ENCODE measurements around the gene L3MBTL4. TPM values are rescaled to one million over a fixed set of nuclear protein-coding genes. Genes with fewer than 3 reads are reported as not detected.

L3MBTL4 gene
- polyA plus RNA-seq, 3 donors: 4.7 to 5.7 (median 5.1) TPM

DNA sequence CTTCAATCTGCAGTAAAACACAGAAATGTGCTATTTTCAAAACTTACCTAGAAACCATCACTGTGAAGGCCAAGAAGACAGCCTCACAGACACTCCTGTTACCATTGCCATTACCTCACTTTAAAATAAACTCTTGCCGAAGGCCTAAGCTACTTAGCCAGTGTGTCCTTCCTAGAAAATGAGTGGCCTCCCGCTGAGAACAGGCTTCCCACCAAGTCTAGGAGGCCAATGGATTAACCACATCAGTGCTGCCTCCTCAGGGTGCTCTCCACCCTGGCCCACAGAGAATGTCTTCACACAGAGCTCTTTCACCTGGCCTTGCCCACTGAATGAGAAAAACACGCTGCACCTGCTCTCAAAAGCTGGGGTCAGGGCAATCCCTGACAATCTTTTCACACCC is 47.5 kb downstream of the L3MBTL4 start:
- DNase-seq (ENCODE audit: low read depth in 3 of 3, low spot score in 2 of 3): no peak

DNA sequence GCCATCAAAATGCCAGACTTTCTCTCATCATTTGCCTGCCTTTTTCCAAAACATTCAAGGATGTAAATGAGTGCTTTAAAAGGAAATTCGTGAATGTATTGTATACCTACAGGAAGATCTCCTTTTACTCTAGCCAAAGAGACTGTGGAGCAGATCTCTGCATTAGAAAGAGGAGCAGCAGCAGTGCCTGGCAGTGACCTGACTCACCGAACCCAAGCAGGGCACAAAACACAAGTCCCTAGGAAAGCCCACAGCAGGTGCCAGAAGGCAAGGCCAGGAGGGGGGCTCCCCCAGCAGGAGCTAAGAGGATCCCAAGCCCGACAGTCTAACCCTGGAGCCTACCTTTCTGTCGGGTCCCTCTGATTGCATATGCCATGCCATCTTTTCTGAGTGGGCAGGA is 47.9 kb downstream of the L3MBTL4 start:
- DNase-seq (ENCODE audit: low read depth in 3 of 3, low spot score in 2 of 3): no peak

DNA sequence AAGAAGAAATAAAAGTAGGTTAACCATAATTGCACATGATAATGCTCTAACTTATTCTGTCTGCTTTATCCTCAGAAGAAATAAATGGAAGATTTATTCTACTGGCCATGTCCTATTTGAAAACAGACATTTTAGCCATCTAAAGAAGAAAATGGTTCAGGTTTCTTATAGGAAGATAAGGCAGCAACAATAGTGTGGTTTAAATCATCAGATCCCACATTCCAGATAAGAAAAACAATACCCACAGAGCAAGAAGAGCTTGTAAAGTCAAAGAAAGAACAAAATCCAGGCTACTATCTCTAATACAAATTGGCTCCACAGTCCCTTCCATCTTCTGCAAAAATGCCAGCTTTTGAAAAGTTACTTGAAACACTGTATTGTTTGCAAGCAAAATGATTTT is 49.3 kb downstream of the L3MBTL4 start:
- no peak for DNase-seq (ENCODE audit: low read depth in 3 of 3, low spot score in 2 of 3)

DNA sequence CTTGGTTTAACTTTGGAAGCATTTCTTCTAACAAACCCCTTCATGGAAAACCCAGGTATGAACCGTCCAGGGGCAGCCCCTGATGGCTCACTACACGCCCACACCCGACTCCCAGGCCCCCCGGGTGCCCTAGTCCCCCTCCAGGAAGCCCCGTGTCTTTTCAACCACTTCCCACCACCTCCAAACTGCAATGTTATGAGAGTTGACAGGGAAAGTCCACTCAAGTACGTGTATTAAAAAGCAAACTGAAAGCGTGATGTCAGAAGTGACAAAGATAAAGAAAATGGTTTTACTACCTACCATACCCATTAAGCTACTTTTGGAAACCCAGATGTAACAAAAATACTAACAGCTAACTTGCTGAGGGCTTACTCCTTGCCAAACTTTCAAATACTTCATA is 51.5 kb downstream of the L3MBTL4 start:
- no peak for DNase-seq (ENCODE audit: low read depth in 3 of 3, low spot score in 2 of 3)

DNA sequence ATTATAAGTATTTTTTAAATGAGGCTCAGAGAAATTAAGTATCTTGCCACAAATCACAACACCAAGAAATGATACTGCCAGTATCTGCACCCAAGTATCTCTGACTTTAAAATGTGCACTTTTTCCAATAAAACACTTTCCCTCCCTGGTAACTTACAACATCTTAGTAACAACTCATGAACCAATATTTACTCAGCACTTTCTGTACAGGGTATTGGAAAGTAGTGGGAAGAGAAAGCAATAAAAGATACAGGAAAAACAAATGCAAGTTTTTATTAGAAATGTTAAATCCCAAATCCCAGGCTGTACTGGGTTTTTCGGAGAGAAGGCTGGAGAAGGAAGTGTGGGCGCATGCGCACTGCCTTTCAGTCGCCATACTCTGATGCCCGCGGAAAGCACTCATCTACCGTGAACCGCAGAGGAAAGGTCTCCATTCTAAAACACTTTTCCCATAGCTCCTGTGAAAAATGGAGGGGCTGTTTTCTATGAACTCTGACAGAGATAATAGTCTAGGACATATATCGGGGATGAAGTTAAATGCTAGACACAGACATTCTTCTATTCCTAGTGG is 52.1 kb downstream of the L3MBTL4 start:
- no peak for DNase-seq (ENCODE audit: low read depth in 3 of 3, low spot score in 2 of 3)

DNA sequence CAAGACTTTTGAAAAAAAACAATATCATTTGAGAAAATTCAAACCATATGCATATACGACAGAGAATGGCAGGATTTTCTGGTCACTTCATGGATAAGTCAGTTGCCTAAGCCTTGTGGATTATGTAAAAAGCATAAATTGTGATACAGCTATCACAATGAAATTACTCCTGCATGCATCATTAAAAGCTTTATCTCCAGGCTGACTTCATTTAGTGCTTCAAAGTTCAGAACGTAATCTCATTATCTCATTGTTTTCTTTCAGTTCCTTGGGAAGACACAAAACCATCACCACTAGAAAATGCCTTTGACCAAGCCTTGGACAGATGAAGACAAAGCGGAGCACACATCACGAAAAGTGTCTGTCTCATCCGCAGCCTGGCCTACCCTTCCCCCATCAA is 57.0 kb downstream of the L3MBTL4 start:
- no peak for DNase-seq (ENCODE audit: low read depth in 3 of 3, low spot score in 2 of 3)

DNA sequence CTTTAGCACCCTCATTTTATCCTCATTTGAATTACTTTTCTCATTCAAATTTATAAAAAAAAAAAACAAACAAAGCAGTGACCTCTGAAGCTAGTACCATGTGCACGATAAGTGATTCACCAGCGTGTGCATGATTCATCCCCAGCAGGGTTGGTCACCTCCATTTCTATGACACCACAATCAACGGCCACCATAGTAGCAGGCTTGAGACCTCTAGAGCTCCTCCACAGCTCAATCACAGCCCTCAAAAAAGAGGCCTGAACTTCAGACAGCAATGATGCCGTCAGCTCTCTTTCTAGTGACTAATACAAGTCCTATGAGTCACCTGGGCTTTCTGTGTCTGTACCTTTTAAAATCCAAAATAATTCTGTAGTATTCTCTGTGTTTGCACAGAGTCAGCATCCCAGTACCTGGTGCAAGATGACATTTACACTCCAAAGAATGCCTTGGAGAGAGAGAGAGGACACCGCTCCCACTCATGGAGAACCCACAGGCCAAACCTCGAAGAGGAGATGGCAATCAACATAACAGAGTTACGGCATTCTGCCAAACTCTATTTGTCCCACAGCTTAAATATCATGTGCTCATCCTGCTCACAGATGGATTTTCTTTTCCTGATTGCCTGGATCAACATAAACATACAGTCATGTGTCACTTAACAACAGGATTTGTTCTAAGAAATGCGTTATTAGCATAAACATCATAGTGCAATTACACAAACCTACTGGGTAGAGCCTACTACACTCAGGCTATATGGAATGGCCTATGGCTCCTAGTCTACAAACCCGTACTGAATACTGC is 58.7 kb downstream of the L3MBTL4 start:
- no peak for DNase-seq (ENCODE audit: low read depth in 3 of 3, low spot score in 2 of 3)

DNA sequence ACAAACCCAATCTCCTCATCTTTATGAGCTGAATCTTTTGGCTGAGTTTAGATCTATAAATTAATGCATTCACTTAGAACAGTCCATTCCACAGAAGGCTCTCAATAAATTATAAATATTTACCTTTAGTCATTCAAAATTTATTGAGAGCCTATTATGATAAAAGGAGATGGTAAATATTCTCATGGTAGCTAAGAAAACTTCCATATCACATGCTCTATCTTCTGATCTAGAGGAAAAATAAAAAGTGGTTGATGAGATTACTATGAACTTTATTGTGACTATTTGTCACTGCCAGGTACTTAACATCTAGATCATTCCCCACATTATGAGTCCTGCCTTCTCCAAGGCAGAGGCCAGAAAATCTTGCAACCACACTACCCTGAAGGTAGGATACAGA is 62.4 kb downstream of the L3MBTL4 start:
- DNase-seq (ENCODE audit: low read depth in 3 of 3, low spot score in 2 of 3): no peak

DNA sequence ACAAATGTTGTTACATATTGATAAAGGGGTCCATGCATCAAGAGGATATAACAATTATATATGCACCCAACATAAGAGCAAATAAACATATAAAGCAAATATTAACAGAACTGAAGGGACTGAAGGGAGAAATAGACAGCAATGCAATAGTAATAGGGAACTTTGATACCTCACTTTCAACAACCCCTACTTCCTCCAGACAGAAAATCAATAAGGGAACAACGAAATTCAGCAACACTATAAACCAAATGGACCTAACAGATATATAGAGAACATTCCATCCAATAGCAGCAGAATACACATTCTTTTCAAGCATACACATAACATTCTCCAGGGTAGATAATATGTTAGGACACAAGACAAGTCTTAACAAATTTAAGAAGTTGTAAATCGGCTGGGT is 71.7 kb downstream of the L3MBTL4 start:
- DNase-seq (ENCODE audit: low read depth in 3 of 3, low spot score in 2 of 3): no peak

DNA sequence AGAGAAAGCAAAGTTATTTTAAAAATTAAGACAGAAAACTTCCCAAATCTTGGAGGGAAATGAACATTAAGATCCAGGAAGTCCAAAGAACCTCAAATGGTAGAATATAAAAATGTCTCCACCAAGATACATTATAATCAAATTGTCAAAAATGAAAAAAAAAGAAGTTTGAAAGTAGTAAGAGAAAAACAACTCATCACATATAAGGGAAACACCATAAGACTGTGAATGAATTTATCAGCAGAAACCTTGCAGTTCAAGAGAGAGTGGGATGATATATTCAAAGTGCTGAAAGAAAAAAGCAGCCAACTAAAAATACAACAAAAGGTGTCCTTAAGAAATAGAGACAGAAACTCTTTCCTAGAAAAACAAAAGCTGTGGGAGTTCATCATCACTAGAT is 73.0 kb downstream of the L3MBTL4 start:
- no peak for DNase-seq (ENCODE audit: low read depth in 3 of 3, low spot score in 2 of 3)

DNA sequence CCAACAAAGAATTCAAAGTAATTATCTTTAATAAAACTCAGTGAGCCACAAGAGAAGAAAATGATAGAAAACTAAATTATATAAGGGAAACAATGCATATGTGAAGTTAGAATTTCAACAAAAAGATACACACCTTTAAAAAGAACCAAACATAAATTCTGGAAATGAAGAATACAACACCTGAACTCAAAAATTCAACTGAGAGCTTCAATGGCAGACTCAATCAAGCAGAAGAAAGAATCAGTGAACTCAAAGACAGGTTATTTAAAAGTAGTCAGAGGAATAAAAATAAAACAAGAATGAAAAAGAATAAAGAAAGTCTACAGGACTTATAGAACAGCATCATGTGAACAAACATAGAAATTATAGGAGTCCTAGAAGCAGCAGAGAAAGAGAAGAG is 73.4 kb downstream of the L3MBTL4 start:
- no peak for DNase-seq (ENCODE audit: low read depth in 3 of 3, low spot score in 2 of 3)

DNA sequence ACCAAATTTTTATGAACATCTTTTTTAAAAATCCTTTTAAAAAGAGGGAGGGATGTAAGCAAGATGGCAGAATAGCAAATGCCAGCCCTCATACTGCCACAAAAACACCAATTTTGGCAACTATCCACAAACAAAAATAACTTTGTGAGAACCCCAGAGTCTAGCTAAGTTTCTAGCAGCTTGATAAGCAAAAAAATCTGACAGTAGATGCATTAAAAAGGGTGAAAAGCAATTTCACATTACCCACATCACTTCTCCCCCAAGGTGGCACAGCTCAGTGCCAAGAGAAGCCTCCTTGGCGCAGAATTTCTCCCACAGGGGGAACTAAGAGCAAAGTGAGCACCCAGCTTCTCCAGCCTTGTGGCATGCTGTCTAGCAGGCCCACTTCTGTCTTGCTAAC is 74.6 kb downstream of the L3MBTL4 start:
- DNase-seq (ENCODE audit: low read depth in 3 of 3, low spot score in 2 of 3): no peak

DNA sequence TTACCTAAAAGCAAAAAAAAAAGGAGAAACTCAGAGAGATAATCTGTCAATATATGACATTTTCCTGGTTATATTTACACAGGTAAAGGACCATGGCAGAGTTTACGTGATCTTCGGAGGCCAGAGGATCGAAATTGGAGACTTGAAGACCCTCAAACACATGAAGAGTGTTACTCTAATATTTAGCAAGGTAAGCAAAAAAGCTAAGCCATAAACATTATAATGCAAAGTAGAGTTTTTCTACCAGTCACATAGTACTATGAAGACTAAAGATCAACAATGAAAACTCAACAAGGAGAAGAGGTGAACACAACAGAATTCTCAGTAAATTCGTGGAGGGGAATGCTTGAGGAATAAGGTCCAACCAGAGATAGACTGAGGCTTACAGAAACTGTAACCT is 78.5 kb downstream of the L3MBTL4 start:
- DNase-seq (ENCODE audit: low read depth in 3 of 3, low spot score in 2 of 3): no peak

DNA sequence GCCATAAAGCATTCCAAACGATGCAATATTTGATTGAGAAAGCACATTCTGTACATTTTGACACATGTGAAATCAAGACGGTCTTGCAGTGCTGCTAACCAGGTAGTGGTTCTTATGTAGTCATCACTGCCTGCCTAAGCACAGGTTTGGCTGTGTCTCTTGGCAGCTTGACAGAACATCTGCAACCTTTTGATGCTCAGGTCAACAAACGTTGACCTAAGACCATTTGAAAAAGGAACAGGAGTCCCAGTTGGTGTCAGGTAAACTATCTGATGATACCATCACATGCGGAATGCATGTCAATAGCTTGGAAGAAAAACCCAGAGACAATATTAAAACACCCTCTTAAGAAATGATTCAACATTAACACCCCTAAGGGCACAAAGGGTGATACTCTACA is 80.7 kb downstream of the L3MBTL4 start:
- no peak for DNase-seq (ENCODE audit: low read depth in 3 of 3, low spot score in 2 of 3)

DNA sequence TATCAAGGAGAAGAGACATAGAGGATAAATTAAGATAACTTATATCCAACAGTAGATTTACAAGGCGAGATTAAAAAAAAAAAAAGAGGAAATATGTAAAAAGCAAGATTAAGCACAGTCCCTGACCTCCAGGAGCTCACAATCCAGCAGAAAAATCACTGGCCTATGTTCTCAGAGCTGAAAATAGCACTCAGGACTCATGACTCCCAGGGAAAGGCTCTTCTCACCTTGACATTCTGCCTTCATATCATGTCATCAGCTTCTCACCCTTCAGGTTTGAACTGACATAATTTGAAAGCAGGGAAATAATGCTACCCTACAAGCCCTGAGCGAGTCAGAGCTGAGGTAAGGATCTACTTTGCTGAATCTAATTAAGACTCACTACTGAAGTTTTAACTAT is 82.8 kb downstream of the L3MBTL4 start:
- no peak for DNase-seq (ENCODE audit: low read depth in 3 of 3, low spot score in 2 of 3)

DNA sequence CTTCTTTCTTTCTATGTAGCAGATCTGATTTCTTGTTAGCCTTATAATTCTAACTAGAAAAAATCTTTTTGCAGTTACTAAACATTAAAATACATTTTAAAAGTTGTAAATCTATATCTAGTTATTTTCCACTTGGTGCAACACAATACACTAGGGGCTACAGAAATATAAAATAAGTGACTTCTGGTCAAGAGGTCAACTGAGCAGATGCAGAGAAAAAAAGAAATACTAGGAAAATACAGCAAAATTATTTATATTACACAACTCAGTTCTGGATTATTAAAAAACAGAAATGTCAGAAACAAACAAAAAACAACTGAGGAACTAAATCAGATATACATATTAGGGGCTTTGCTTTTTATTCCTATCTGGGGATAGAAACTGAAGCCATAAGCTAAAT is 83.9 kb downstream of the L3MBTL4 start:
- no peak for DNase-seq (ENCODE audit: low read depth in 3 of 3, low spot score in 2 of 3)

DNA sequence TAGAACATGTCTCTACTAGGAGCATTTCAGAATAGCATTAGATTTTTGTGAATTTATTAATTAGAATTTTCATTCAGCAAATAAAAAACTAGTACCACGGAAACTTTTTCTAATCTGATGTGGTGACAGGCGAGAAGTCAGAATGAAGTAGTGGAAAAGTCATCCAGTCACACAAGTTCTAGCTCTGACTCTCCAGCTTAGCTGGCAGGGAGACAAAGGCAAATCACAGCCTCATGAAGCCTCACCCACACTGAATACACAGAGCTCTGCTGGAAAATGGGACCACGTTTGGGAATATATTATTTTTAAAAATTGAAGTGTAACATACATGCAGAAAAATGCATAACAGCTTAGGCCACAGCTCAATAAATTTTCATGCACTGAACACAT is 86.1 kb downstream of the L3MBTL4 start:
- no peak for DNase-seq (ENCODE audit: low read depth in 3 of 3, low spot score in 2 of 3)

DNA sequence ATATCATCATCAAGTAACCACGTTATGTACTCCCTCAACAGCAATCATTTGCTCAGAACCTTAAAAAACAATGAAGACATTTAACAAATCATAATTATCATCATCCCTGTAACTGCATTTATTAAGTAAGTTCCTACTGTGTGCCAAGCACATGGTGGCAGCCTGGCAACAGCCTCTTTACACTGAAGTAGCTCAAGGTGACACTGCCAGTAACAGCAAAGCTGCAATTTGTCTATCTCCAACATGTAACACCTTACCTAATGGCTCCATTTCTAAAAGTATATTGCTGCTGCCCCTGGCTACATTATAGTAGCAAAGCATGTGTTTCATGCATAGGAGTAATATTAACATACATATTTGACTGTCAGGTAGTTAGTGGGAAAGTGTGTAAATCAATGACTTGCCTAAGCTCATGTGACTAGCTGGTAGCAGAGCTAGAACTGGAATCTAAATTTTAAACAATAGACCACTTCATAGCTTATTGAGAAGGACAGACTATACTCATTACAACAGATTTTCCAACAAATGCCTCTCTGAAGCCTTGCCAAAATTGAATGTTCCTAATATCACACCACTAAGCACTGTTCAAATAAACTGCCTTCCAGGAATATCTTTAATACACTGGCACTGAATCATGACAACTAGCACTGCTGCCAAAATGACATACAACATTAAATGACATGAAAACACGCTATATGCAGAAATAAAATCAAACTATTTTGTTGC is 86.7 kb downstream of the L3MBTL4 start:
- no peak for DNase-seq (ENCODE audit: low read depth in 3 of 3, low spot score in 2 of 3)

DNA sequence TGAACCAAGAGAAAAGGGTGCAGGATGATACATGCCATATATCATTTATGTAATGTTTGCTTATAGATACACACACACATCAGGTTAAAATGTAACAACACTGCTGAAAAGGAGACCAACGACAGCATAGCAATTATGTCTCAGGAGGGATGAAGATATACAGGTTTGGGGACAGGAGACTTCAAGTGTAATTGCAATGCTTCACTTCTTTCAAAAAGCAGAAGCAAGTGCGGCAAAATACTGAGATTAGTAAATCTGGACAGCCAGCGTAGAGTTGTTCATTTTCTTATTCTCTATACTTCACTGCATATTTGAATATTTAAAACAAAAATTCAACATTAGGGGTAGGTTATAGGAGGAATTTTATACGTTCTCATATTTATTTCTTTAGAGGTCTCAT is 87.2 kb downstream of the L3MBTL4 start:
- DNase-seq (ENCODE audit: low read depth in 3 of 3, low spot score in 2 of 3): no peak

DNA sequence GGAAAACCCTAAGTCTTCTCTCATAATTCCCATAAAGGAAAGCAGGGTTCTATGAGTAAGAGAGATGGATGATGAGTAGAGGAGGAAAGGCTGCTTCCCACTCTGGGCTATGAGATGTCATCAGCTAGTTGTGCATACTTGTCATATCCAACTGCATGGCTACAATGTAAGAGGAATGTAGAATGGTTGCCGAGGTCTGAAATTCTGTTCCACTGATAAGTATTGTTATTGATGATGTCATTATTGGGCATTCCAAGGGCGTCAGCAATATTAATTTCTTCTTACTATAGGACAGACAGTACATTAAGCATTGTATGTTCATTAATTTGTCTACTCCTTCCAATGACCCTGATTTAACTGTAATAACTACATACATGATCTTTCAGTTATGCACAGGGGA is 88.1 kb downstream of the L3MBTL4 start:
- DNase-seq (ENCODE audit: low read depth in 3 of 3, low spot score in 2 of 3): no peak

DNA sequence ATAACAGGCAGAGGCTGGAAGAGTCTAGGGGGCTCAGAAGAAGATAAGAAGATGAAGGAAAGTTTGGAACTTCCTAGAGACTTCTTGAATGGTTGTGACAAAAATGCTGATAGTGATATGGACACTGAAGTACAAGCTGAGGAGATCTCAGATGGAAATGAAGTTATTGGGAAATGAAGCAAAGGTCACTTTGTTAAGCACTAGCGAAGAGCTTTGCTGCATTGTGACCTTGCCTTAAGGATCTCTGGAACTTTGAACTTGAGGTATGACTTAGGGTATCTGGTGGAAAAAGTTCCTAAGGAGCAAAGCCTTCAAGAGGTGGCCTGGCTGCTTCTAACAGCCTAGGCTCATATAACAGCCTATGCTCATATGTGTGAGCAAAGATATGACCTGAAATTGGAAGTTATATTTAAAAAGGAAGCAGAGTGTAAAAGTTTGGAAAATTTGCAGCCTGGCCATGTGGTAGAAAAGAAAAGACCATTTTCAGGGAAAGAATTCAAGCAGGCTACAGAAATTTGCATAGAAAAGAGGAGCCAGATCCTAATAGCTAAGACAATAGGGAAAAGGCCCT is 91.3 kb downstream of the L3MBTL4 start:
- DNase-seq (ENCODE audit: low read depth in 3 of 3, low spot score in 2 of 3): no peak

Measured in right renal cortex interstitium (tissue), 3 donors.